ENCODE measurements around the gene CRIP1.

DNA sequence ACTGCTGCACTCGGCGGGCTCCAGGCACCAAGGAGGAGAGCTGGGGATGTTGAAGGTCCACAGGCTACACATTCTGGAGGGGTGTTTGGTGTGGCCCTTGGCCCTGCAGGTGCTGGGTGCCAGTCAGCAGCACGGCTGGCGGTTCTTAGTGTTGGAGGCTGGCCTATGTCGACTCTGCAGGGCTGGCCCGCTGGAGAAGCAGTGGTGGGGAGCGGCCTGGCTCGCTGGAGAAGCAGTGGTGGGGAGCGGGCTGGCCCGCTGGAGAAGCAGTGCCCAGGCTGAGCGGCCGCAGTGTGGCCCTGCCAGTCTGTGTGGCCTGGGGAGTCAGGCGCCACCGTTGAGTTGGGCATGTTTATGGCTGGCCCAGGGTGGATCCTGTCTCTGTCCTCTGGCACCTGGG is 39.7 kb upstream of the CRIP1 start:
- TF ChIP-seq GATA3 (IDR thresholded peaks at IDR 0.05; ENCODE audit: low read depth, low read length) (no peak), GATA2 (IDR thresholded peaks at IDR 0.05; ENCODE audit: low read depth, low read length) (no peak)
